GM12873 (cell line): ENCODE measurements around the gene CCDC117.

Source experiments
- CTCF ChIP-seq: IDR thresholded peaks from 2 replicates; pipeline ENCODE4 v1.5.1; 2012; ENCODE audit warnings: low read depth, mild to moderate bottlenecking, moderate library complexity, low read length, control low read depth; ENCODE audit not compliant: insufficient read depth; ENCODE audit errors: missing control alignments

The CCDC117 gene

GRCh38 chr22:28761449-28761755 is 11.1 kb upstream of the CCDC117 start:
- no peak for TF ChIP-seq CTCF

- TF ChIP-seq CTCF: no peak
Measured at GRCh38 chr22:28766628-28767027, 5.9 kb upstream of the CCDC117 start.

GRCh38 chr22:28768701-28769393 is 3.6 kb upstream of the CCDC117 start:
- no peak for TF ChIP-seq CTCF

- TF ChIP-seq CTCF: no peak
Measured at GRCh38 chr22:28769394-28770085, 3.0 kb upstream of the CCDC117 start.

- TF ChIP-seq CTCF: no peak
Measured at GRCh38 chr22:28771195-28771791, 1.2 kb upstream of the CCDC117 start.

GRCh38 chr22:28773461-28773867 is 969 bp downstream of the CCDC117 start:
- no peak for TF ChIP-seq CTCF

- no peak for TF ChIP-seq CTCF
Measured at GRCh38 chr22:28774378-28774777, 1.9 kb downstream of the CCDC117 start.
